ENCODE data around the gene NAA60.

- no peak for TF ChIP-seq CTCF (conservative IDR thresholded peaks at IDR 0.05 in 1 of 2, IDR thresholded peaks at IDR 0.05 in 1 of 2; ENCODE audit: extremely low read depth in 1 of 2, insufficient read depth in 1 of 2, low read depth in 1 of 2, low read length in 2 of 2)
- no peak for TF ChIP-seq EZH2 (IDR thresholded peaks at IDR 0.05; ENCODE audit: borderline replicate concordance, low read length)
Measured at GRCh38 chr16:3536271-3536731, 92.8 kb downstream of the NAA60 start.
